Endothelial cell (in vitro differentiated cells): ENCODE measurements around the gene CD59. TPM values are rescaled to one million over a fixed set of nuclear protein-coding genes. Genes with fewer than 3 reads are reported as not detected.
"Not testable (repeated sequence)": the region's sequence is repeated elsewhere in the genome, so short reads cannot be mapped to it uniquely, and the experiment has no call there.

Experiments
- DNase-seq: peaks from one replicate; pipeline ENCODE4 v3.0.0; 2021; ENCODE audit warnings: low spot score
- H3K27ac Mint-ChIP-seq: one replicate; pipeline ENCODE4 v1.8.0; 2021; ENCODE audit warnings: mixed read lengths, inconsistent platforms; ENCODE audit not compliant: unreplicated experiment
- H3K27me3 Mint-ChIP-seq: one replicate; pipeline ENCODE4 v1.8.0; 2021; ENCODE audit warnings: mild to moderate bottlenecking, moderate library complexity, mixed read lengths, inconsistent platforms; ENCODE audit not compliant: unreplicated experiment
- H3K36me3 Mint-ChIP-seq: one replicate; pipeline ENCODE4 v1.8.0; 2021; ENCODE audit warnings: mild to moderate bottlenecking, low read depth, mixed read lengths, inconsistent platforms; ENCODE audit not compliant: unreplicated experiment
- H3K4me1 Mint-ChIP-seq: one replicate; pipeline ENCODE4 v1.8.0; 2021; ENCODE audit warnings: mild to moderate bottlenecking, mixed read lengths, inconsistent platforms; ENCODE audit not compliant: unreplicated experiment
- H3K4me3 Mint-ChIP-seq: one replicate; pipeline ENCODE4 v1.8.0; 2021; ENCODE audit warnings: mild to moderate bottlenecking, mixed read lengths, inconsistent platforms; ENCODE audit not compliant: unreplicated experiment
- H3K9me3 Mint-ChIP-seq: one replicate; pipeline ENCODE4 v1.8.0; 2021; ENCODE audit warnings: mixed read lengths, inconsistent platforms; ENCODE audit not compliant: unreplicated experiment
- CTCF ChIP-seq: fragments of 200-600 bp; sonication (generic); IDR thresholded peaks from one replicate; pipeline ENCODE4 v1.5.0; 2021; ENCODE audit warnings: antibody characterized with exemption; ENCODE audit not compliant: unreplicated experiment
- total RNA-seq: library from RNA; stranded (reverse); fragmentation: NEBNext Ultra II Directional; extraction: Animal tissue kit (Norgen Biotek cat#: 25700); gene quantifications from one replicate; pipeline ENCODE4 v1.2.1, GENCODE V29; 2021; ENCODE audit not compliant: unreplicated experiment

Gene CD59
- total RNA-seq, 1 donor from 2014 or later, result 101 TPM

- TF ChIP-seq CTCF, result no peak
- Mint-ChIP-seq H3K4me3 (no peak overlapping the region), H3K4me1 (no peaks in the 10 kb centered on the region), H3K36me3 (peaks cover 18% of the 10 kb centered on the region), H3K27ac (no peak overlapping the region), H3K9me3 (no peaks in the 10 kb centered on the region), H3K27me3 (peaks cover 1% of the 10 kb centered on the region)
- DNase-seq, result no peak
Measured at GRCh38 chr11:33664166-33664565, 72.1 kb downstream of the CD59 start.

GRCh38 chr11:33663121-33663520 is 73.1 kb downstream of the CD59 start:
- Mint-ChIP-seq H3K27me3 (peaks cover 1% of the 10 kb centered on the region), H3K4me3 (no peak overlapping the region), H3K4me1 (no peaks in the 10 kb centered on the region), H3K36me3 (peaks cover 18% of the 10 kb centered on the region), H3K27ac (no peak overlapping the region), H3K9me3 (no peaks in the 10 kb centered on the region)
- no peak for DNase-seq
- TF ChIP-seq CTCF, result no peak

GRCh38 chr11:33661526-33661925 is 74.7 kb downstream of the CD59 start:
- H3K4me1 Mint-ChIP-seq, H3K27me3 Mint-ChIP-seq, DNase-seq, H3K4me3 Mint-ChIP-seq, H3K9me3 Mint-ChIP-seq, H3K27ac Mint-ChIP-seq: not testable (repeated sequence)
- peaks cover 14% of the 10 kb centered on the region for H3K36me3 Mint-ChIP-seq

- no peak for TF ChIP-seq CTCF
- H3K27ac Mint-ChIP-seq, result no peak overlapping the region
- H3K4me1 Mint-ChIP-seq, result no peaks in the 10 kb centered on the region
- H3K4me3 Mint-ChIP-seq, result no peak overlapping the region
- peaks cover 11% of the 10 kb centered on the region for H3K36me3 Mint-ChIP-seq
- no peaks in the 10 kb centered on the region for H3K9me3 Mint-ChIP-seq
- no peak for DNase-seq
- peaks cover 1% of the 10 kb centered on the region for H3K27me3 Mint-ChIP-seq
Measured at GRCh38 chr11:33660962-33661361, 75.3 kb downstream of the CD59 start.

- Mint-ChIP-seq H3K27me3 (peaks cover 1% of the 10 kb centered on the region), H3K36me3 (peaks cover 5% of the 10 kb centered on the region), H3K27ac (no peak overlapping the region), H3K4me1 (no peaks in the 10 kb centered on the region), H3K9me3 (no peaks in the 10 kb centered on the region), H3K4me3 (no peak overlapping the region)
- no peak for DNase-seq
- no peak for TF ChIP-seq CTCF
Measured at GRCh38 chr11:33659370-33660139, 76.7 kb downstream of the CD59 start.
